Neuronal stem cell (in vitro differentiated cells): Measurements from ENCODE around the gene ACTN1.

Experiments used
- DNase-seq: peaks from one replicate; pipeline ENCODE4 v3.0.0-alpha.2; 2013; ENCODE audit warnings: low spot score
- H2AFZ ChIP-seq: one replicate; pipeline ENCODE4 v1.6.1; 2013; ENCODE audit warnings: mild to moderate bottlenecking, low read length, inconsistent platforms
- H2AK5ac ChIP-seq: 2 replicates; pipeline ENCODE4 v1.6.1; 2013; ENCODE audit warnings: low read depth, mild to moderate bottlenecking, inconsistent platforms, low read length, moderate library complexity, mixed read lengths
- H2BK120ac ChIP-seq: 2 replicates; pipeline ENCODE4 v1.6.1; 2013; ENCODE audit warnings: low read depth, mild to moderate bottlenecking, inconsistent platforms, low read length, moderate library complexity, mixed read lengths
- H2BK12ac ChIP-seq: one replicate; pipeline ENCODE4 v1.6.1; 2013; ENCODE audit warnings: low read length, inconsistent platforms
- H2BK15ac ChIP-seq: 2 replicates; pipeline ENCODE4 v1.6.1; 2013; ENCODE audit warnings: mild to moderate bottlenecking, low read length, inconsistent platforms, mixed read lengths
- H2BK5ac ChIP-seq: one replicate; pipeline ENCODE4 v1.6.1; 2013; ENCODE audit warnings: inconsistent platforms, mild to moderate bottlenecking, low read length, moderate library complexity
- H3K14ac ChIP-seq: one replicate; pipeline ENCODE4 v1.6.1; 2013; ENCODE audit warnings: low read length, inconsistent platforms
- H3K18ac ChIP-seq: 2 replicates; pipeline ENCODE4 v1.6.1; 2013; ENCODE audit warnings: low read length, inconsistent platforms
- H3K23ac ChIP-seq: 2 replicates; pipeline ENCODE4 v1.6.1; 2013; ENCODE audit warnings: low read depth, mild to moderate bottlenecking, mixed read lengths, low read length, inconsistent platforms; ENCODE audit not compliant: poor library complexity
- H3K27ac ChIP-seq: replicated peaks from 3 replicates; pipeline ENCODE4 v1.5.1; 2013; ENCODE audit warnings: low read length, inconsistent platforms
- H3K27me3 ChIP-seq, 3 experiments: 2 replicates each; pipeline ENCODE4 v1.6.1; 2013; ENCODE audit warnings: low read length in 3 of 3, mild to moderate bottlenecking in 2 of 3, inconsistent platforms in 1 of 3, low read depth in 1 of 3, mixed read lengths in 1 of 3, moderate library complexity in 1 of 3; ENCODE audit not compliant: control insufficient read depth in 3 of 3, insufficient read depth in 3 of 3
- H3K36me3 ChIP-seq, 2 donors: replicated peaks in 1 of 2; 2 replicates each; pipeline ENCODE4 v1.6.1; 2013; ENCODE audit warnings: low read length in 2 of 2; ENCODE audit not compliant: control insufficient read depth in 2 of 2, insufficient read depth in 2 of 2
- H3K4ac ChIP-seq: 2 replicates; pipeline ENCODE4 v1.6.1; 2013; ENCODE audit warnings: inconsistent platforms, mild to moderate bottlenecking, low read length, moderate library complexity
- H3K4me1 ChIP-seq, 2 donors: 1 replicate in 1 of 2; 2 replicates in 1 of 2; pipeline ENCODE4 v1.6.1; 2013; ENCODE audit warnings: low read length in 2 of 2, low read depth in 1 of 2; ENCODE audit not compliant: control insufficient read depth in 2 of 2, insufficient read depth in 1 of 2
- H3K4me2 ChIP-seq: one replicate; pipeline ENCODE4 v1.6.1; 2013; ENCODE audit warnings: mild to moderate bottlenecking, low read length, inconsistent platforms; ENCODE audit not compliant: insufficient read depth, poor library complexity, severe bottlenecking
- H3K4me3 ChIP-seq, 2 donors: 2 replicates each; pipeline ENCODE4 v1.5.1; 2013; ENCODE audit warnings: low read length in 2 of 2, mild to moderate bottlenecking in 2 of 2, inconsistent platforms in 1 of 2, moderate library complexity in 1 of 2
- H3K79me1 ChIP-seq: one replicate; pipeline ENCODE4 v1.6.1; 2013; ENCODE audit warnings: low read depth, mild to moderate bottlenecking, inconsistent platforms, low read length, moderate library complexity
- H3K9ac ChIP-seq: one replicate; pipeline ENCODE4 v1.6.1; 2013; ENCODE audit warnings: mild to moderate bottlenecking, low read depth, low read length, inconsistent platforms; ENCODE audit not compliant: poor library complexity
- H3K9me3 ChIP-seq, 2 donors: replicated peaks in 1 of 2; 2 replicates each; pipeline versions ENCODE3 to v1.6.1; 2013; ENCODE audit warnings: low read length in 2 of 2, mild to moderate bottlenecking in 2 of 2, inconsistent platforms in 1 of 2, low read depth in 1 of 2, mixed read lengths in 1 of 2, moderate library complexity in 1 of 2; ENCODE audit not compliant: control insufficient read depth in 2 of 2, insufficient read depth in 1 of 2
- H4K8ac ChIP-seq: one replicate; pipeline ENCODE4 v1.6.1; 2013; ENCODE audit warnings: low read depth, mild to moderate bottlenecking, inconsistent platforms, low read length, moderate library complexity
- H4K91ac ChIP-seq: one replicate; pipeline ENCODE4 v1.6.1; 2013; ENCODE audit warnings: low read length, low read depth, mild to moderate bottlenecking, inconsistent platforms; ENCODE audit not compliant: poor library complexity
- WGBS, 2 donors: extraction: QIAGEN DNeasy Blood & Tissue Kit; methylation state at CpG; one replicate each; pipeline ENCODE4 v1.1.7; 2013; ENCODE audit warnings: missing lambda C conversion rate in 2 of 2, mixed read lengths in 1 of 2; ENCODE audit not compliant: insufficient read length in 2 of 2, insufficient replicate concordance in 1 of 2; ENCODE audit errors: extremely low coverage in 2 of 2; 5-methylcytosine and 5-hydroxymethylcytosine counted together

The ACTN1 gene

DNA sequence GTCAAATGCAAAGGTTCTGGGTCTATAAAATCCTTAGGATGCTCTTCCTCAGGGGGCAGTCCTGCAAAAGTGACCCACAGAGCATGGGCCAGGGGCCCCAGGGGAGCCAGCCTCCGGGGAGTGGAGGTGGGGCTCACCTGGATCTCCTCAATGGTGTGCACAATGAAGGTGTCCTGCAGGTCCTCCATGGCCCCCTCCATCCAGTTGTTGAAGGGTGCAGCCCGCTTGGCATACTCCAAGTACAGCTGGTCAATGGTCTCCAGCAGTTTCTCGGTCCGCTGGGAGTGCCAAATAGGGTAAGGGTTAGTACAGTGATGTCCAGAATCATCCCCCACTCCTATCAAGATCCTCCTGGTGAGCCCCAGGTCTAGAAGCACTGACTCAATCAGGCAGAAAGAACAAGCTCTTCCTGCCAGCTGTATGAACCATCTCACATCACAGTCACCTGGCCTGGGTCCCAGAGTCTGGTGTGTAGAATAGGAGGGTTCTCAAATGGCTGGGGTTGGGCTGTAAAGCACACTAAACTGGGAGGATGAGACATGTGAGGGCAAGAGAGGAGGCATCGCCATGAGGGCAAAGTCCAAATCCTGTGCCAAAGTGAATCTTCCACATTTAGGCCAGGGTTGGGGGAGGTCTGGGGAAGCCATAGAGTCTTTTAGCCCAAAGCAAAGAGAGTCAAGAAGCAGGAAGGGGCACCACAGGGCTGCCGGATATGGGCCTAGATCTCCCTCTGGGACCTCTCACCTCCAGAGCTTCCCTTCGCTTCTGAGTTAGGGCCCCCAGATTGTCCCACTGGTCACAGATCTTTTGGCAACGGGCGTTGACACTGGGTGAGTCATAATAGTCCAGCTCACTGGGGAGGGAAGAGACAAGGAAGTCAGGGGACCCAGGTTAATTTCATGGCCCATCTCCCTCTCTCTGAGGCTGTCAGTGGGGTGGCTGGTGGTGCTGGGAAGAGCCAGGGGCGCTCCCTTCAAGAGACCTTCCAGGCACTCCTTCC lies 94.8 kb downstream of the ACTN1 start:
- Histone ChIP-seq H3K18ac (no peak overlapping the region), H4K91ac (no peak overlapping the region), H3K4me2 (no peak overlapping the region), H3K9ac (no peak overlapping the region), H4K8ac (no peak overlapping the region), H2AK5ac (no peak overlapping the region), H2BK15ac (no peak overlapping the region), H2AFZ (no peak overlapping the region), H3K27me3 (no peaks in the 10 kb centered on the region), H2BK5ac (no peak overlapping the region), H3K4me1 (no peaks in the 10 kb centered on the region), H3K27ac (no peak overlapping the region), H3K14ac (no peak overlapping the region), H3K79me1 (no peaks in the 10 kb centered on the region), H3K23ac (no peak overlapping the region), H3K9me3 (no peaks in the 10 kb centered on the region), H2BK12ac (no peak overlapping the region), H2BK120ac (no peak overlapping the region), H3K4ac (no peak overlapping the region), H3K36me3 (peaks cover 59 to 96% of the 10 kb centered on the region in 2 donors), H3K4me3 (no peak overlapping the region)
- no CpG with 5 or more reads among the region's 10 CpGs for WGBS, 2 donors
- DNase-seq: no peak

DNA sequence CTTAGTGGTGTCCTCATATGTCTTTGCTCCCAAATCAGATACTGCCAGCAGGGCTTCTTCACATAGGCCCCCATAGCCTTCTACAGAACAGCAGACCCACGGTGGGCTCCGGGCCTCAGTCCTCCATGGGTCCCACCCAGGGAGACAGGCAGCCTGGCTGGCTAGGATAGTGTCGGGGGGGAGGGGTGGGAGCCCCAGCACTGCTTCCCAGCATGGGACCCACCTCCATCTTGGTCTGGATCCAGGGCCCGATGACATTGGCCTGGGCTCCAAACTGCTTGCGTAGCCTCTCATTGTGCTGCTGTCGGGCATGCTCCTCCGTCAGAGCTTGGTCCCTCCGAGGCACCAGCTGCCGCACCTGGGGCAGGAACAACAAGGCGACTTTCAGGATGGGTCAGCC lies 96.9 kb downstream of the ACTN1 start:
- no peaks in the 10 kb centered on the region for H3K79me1 ChIP-seq
- H4K8ac ChIP-seq: no peak overlapping the region
- no peak overlapping the region for H3K4ac ChIP-seq
- no peaks in the 10 kb centered on the region for H3K27me3 ChIP-seq
- H4K91ac ChIP-seq: no peak overlapping the region
- H3K36me3 ChIP-seq: peaks cover 58 to 96% of the 10 kb centered on the region in 2 donors
- H2AFZ ChIP-seq: no peak overlapping the region
- H3K9me3 ChIP-seq: no peaks in the 10 kb centered on the region
- no peak overlapping the region for H2BK12ac ChIP-seq
- H3K4me3 ChIP-seq: no peak overlapping the region
- H3K9ac ChIP-seq: no peak overlapping the region
- no peaks in the 10 kb centered on the region for H3K4me1 ChIP-seq
- no peak overlapping the region for H2BK120ac ChIP-seq
- no peak overlapping the region for H2BK5ac ChIP-seq
- no peak overlapping the region for H3K4me2 ChIP-seq
- WGBS, 2 donors: no CpG with 5 or more reads among the region's 10 CpGs
- no peak overlapping the region for H2BK15ac ChIP-seq
- peak overlapping the region; percentile 8 for H3K23ac ChIP-seq
- no peak for DNase-seq
- no peak overlapping the region for H2AK5ac ChIP-seq
- no peak overlapping the region for H3K14ac ChIP-seq
- no peak overlapping the region for H3K27ac ChIP-seq
- H3K18ac ChIP-seq: no peak overlapping the region

DNA sequence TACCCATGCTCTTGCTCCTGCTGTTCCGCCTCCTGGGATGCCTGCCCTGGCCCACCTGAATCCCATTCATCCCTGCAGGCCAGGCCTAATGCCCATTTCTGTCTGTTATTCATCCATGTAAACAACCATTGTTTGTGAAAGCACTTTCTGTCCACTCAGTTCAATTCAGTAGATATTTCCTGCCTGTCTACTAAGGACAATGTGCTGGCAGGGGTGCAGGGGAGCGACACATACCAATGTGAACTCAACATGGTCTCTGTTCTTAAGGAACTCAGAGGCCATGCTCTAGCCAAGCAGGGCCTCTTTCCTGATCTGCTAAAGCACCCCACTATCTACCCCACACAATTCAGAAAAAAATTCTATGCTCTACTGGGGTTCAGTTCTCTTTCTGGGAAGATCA lies 97.7 kb downstream of the ACTN1 start:
- H3K4me2 ChIP-seq: no peak overlapping the region
- H3K79me1 ChIP-seq: no peaks in the 10 kb centered on the region
- no peak overlapping the region for H3K18ac ChIP-seq
- H4K91ac ChIP-seq: no peak overlapping the region
- H3K23ac ChIP-seq: peak overlapping the region; percentile 35
- H3K36me3 ChIP-seq: peaks cover 66 to 97% of the 10 kb centered on the region in 2 donors
- no peak overlapping the region for H2BK120ac ChIP-seq
- H3K9me3 ChIP-seq: no peaks in the 10 kb centered on the region
- no peak overlapping the region for H3K14ac ChIP-seq
- no peaks in the 10 kb centered on the region for H3K4me1 ChIP-seq
- no peak overlapping the region for H3K4ac ChIP-seq
- H4K8ac ChIP-seq: no peak overlapping the region
- H2AFZ ChIP-seq: no peak overlapping the region
- H2BK12ac ChIP-seq: no peak overlapping the region
- no peak overlapping the region for H2AK5ac ChIP-seq
- no peak overlapping the region for H2BK5ac ChIP-seq
- WGBS, 2 donors: no CpG with 5 or more reads among the region's 2 CpGs
- DNase-seq: no peak
- H2BK15ac ChIP-seq: no peak overlapping the region
- no peak overlapping the region for H3K27ac ChIP-seq
- H3K27me3 ChIP-seq: no peaks in the 10 kb centered on the region
- no peak overlapping the region for H3K9ac ChIP-seq
- no peak overlapping the region for H3K4me3 ChIP-seq

DNA sequence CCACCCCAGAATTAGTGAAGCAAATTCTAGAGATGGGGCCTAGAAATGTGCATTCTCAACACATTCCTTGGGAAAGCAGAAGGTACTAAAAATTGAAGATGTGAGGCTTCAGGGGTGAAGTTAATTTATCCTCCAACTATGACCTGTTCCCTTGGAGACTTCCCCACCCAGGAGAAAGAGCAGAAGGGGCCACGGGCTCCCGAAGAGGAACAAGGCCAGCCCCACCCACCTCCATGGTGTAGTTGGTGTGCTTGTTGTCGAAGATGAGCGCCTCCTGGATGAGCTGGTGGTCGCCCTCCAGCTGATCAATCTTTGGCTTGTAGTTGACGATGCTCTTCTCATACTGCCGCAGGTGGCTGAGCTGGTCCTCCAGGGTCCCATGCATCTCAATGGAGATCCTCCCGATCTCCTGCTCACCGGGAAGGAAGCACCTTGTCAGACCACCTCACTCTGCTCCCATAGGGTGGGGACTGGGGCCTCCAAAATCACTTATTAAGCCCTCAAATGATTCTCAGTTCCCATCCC lies 98.5 kb downstream of the ACTN1 start:
- H3K18ac ChIP-seq: no peak overlapping the region
- no peak overlapping the region for H3K27ac ChIP-seq
- no peaks in the 10 kb centered on the region for H3K27me3 ChIP-seq
- H3K9me3 ChIP-seq: no peaks in the 10 kb centered on the region
- no peak overlapping the region for H4K91ac ChIP-seq
- H2AFZ ChIP-seq: no peak overlapping the region
- no peak overlapping the region for H2BK12ac ChIP-seq
- no peak overlapping the region for H3K23ac ChIP-seq
- H2AK5ac ChIP-seq: no peak overlapping the region
- no peak overlapping the region for H3K4me2 ChIP-seq
- H3K4ac ChIP-seq: no peak overlapping the region
- H3K4me1 ChIP-seq: no peaks in the 10 kb centered on the region
- no peak overlapping the region for H2BK120ac ChIP-seq
- H2BK15ac ChIP-seq: no peak overlapping the region
- DNase-seq: no peak
- no peak overlapping the region for H3K14ac ChIP-seq
- no peaks in the 10 kb centered on the region for H3K79me1 ChIP-seq
- no peak overlapping the region for H4K8ac ChIP-seq
- peaks cover 67 to 97% of the 10 kb centered on the region in 2 donors for H3K36me3 ChIP-seq
- no peak overlapping the region for H2BK5ac ChIP-seq
- WGBS, 2 donors: no CpG with 5 or more reads among the region's 9 CpGs
- no peak overlapping the region for H3K4me3 ChIP-seq
- H3K9ac ChIP-seq: no peak overlapping the region
